Central memory CD4-positive, alpha-beta T cell (primary cell): ENCODE data around the gene TNS3.
"Not testable (repeated sequence)": the region's sequence is repeated elsewhere in the genome, so short reads cannot be mapped to it uniquely, and the experiment has no call there.

ENCODE experiments used
- DNase-seq: peaks from one replicate; pipeline ENCODE4 v3.0.0; 2022

The TNS3 gene

DNA sequence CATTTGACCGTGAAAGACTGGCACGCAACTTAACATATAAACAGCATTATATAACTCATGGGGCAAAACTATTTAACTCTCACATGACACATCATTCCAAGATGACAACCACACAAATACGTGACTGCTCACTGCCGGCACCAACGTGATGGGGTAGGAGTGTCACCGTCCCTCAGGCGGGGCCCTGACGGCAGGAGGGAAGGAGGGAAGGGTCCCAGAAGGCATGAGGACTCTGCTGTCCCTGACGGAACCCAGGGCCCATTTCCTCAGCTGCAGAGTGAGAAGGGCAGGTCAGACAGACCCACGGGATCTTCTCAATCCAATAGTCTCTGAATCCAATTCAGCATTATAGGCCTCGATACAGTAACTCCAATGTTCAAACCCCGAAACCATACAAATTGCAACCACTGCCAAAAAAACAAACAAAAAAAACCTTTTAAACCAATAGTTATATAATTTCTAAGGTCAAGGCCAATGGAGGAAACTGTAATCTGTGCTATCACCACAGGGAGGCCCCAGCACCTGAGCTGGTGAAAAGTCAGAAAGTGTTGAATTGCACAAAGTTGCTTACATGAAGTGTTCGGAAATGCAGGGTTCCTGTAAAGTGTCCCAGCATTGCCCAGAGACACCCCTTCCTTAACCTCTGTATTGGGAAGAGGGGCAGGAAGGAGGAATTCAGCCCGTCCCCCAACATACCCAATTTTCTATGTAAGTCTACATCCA is 137.4 kb downstream of the TNS3 start:
- DNase-seq = no peak

DNA sequence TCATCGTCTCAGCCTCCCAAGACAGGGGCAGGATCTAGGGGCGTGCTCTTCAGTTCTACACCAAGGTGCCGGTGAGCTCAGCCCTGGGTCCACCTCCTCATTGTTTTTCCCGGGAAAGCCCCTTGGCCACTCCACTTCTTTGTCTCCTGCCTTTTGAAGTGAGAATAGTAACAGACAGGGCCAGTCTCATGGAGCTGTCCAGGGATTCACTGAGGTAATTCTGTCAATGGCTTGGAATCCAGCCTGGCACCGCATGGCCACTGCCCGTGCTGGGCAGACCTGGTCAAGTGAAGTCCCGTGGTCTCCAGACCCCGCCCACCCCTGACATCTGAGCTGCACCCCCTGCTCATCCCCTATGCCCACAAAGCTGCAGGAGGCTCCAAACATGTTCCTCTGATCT is 138.9 kb downstream of the TNS3 start:
- DNase-seq = no peak

DNA sequence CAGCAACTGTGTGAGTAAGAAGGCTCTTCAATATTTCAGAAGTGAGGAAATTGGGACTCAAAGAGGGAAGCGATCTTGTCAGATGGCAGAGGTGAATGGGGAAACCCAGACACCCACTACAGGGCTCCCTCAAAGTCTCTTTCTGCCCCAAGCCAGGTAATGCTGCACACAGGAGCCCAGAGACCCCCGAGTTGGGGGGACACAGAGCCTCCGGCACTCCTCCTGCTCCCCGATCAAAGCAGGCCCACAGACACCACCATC is 139.4 kb downstream of the TNS3 start:
- no peak for DNase-seq

DNA sequence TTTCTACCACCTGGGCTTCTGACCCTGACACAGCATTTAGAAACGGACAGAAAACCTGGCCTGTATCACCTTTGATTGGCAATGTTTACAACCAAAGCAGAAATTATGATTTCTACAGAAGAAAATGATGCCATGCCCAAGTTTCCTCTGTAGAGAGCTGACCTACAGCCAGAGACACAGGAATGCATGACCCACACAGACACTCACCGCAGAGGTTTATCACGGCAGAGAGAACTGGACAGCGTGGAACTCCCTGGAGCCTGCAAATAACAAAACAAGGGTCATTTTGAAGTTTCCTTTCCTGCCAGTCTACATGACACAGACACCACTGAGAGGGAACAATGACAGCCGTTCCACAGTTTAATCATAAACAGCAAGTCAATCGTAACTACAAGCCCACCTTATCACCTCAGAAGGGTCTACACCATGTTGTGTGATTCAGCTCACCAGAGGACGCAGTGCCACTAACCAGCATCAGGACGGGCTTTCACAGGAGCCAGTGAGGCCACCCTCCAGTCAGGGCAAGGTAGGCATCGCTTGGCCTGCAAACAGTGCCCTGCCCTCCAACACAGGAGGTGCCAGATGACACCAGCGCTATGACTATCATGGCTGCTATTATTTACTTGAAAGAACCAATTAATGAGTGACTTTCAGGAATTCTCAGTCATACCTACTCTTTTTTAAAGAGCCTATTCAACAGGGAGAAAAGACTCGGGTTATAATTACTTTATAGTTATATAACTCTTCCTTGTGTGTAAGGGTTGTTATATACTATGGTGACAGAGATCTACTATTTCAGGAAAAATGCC is 139.9 kb downstream of the TNS3 start:
- no peak for DNase-seq

DNA sequence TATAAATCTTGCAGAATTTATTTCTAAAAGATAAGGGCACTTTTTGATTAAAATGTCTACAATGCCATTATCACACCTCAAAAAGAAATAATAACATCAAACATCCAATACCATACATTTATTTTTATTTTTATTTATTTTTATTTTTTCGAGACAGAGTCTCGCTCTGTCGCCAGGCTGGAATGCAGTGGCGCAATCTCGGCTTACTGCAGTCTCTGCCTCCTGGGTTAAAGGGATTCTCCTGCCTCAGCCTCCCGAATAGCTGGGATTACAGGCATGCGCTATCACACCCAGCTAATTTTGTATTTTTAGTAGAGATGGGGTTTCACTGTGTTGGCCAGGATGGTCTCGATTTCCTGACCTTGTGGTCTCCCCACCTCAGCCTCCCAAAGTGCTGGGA is 140.9 kb downstream of the TNS3 start:
- not testable (repeated sequence) for DNase-seq

DNA sequence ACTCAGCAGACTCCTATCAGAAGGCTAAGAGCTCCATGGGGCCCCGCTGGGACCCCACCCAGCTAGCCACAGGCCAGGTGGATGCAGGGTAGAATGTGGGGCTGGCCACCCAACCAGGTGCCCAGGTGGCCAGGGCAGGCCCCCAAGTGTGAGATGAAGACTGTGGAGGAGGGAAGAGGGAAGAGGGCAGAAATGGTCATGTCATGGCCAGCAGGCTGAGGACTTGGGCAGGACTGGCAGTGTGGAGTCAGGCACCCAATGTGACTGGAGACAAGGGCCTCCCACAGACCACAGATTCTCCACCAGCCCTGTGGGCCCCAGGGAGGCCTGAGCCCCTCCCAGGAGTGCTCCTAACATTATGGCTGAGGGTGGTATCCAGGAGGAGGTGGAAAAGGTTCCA is 141.6 kb downstream of the TNS3 start:
- DNase-seq = no peak

DNA sequence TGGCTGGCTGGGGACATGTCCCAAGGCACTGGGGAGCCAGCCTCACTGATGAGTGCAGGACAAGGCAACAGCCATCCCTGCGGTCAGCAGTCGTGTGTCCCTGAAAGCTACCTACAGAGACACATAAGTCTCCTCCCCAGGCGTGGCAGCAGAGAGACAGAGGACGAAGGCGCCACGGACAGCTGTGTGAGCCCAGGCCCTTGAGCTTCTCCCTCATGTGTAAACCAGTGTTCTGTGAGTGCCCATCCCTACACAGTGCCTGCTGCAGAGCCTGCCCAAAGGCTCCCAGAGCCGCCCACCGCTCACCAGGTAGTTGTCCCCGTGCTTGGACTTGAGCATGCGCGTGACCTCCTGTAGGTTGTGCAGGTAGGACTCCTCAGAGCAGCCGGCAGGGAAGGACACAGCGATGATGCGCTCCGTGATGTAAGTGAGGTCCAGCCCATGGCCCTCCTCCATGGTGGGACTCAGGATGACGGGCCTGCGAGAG is 142.7 kb downstream of the TNS3 start:
- DNase-seq = no peak

DNA sequence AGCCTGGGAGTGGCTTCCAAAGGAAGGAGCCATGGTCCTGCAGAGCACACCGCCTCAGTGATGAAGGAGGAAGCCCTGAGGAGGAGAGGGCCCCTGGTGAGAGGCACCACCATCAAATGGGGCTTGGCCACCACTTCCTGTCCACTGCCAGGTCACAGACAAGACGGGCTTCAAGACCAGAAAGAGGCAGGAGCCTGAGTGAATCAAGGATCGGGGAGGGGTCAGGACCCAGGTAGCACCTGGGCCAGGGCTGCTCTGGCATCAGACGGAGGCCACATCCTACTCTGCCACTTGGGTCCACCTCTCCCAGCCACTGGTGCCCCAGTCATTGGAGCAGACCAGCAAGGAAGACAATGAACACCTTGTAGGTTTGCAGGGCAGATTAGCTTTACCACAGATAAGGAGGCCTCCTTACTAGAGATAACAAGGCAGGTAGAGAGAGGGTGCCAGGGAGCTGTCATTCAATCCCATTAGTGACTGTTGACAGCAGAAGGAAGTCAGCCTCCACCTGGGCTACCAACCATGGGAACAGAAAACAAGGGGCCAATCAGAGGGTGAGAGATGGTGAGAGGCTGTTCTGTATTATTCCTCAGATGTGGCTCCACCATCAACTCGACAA is 143.4 kb downstream of the TNS3 start:
- no peak for DNase-seq

DNA sequence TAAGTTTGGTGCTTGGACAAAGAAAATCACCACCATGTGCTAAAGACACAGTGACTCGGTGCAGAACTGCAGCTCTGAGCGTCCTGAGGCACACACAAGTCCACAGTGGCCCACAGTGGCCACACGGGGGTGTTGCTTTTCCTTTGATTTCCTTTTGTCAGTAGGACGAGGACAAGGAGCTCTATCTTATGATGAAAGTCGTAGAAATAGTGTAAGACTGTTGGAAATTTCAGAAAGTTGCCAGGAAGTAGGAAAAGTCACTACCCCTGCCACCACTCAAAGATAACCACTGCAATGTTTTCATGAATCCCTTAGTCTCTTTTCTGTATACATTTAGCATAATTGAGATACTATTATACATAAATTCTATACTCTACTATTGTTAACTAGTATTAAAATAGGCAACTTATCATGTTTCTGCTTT is 146.0 kb downstream of the TNS3 start:
- no peak for DNase-seq

DNA sequence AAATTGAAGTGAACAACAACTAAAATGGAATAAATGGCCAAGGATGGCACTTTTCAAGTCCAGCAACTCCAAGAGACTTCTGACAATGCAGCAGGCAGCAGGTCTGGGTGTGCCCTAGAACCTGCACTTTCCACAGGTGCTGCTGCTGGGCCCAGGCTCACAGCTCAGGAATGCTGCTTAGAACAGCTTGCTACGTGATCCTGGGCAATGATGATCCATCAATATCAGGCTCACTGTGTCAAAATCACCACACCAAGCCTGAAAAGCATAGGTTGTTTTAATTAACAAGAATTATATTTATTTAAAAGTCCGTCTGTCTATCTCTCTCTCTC is 148.4 kb downstream of the TNS3 start:
- DNase-seq = no peak

DNA sequence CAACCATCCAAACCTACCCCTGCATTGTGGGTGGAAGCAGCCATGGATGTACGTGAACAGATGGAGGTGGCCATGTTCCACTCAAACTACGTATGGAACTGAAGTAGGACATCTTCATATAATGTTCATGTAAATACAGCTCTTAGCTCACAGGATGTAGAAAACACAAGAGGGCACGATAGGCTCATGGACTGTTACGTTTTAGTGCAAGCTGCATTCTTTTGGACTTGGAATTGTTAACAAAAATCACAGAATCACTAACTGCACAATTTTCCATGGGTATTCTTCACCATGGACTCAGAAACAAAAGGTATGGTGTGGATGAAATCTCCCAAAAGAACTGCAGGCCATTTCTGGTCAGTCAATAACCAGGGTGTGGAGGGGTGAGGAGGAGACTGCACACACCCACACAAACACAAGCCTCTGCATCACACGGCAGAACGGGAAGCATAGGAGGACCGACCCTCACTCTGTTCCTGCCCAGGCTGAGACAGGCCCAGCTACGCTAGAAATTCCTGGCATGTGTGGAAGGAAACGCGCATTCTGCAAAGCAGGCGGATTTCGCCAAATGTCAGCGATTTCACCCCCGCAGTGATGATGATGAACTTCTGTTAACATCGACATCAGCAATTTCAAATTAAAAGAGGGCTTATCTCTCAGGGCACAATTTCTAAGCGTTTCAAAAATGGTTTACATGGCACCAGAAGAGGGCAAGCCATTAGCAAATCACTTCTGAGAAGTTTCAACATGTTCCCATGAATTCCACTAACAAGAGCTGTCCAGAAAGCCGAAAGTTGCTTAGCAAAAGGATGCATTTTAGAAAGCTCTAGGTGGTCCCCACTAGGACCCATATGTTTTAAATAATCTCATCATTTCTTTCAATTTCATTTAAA is 149.0 kb downstream of the TNS3 start:
- DNase-seq = no peak

DNA sequence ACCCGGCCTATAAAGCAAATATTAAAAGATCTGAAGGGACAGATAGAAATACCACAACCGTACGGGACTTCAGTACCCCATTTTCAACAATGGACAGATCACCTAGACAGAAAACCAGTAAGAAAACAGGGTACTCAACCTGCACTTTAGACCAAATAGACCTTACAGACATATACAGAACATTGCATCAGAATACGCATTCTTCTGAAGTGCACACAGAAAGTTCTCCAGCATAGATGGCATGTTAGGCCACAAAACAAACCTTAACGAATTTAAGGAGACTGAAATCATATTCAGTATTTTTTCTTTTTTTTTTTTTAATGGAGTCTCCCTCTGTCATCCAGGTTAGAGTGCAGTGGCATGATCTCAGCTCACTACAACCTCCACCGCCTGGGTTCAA is 151.5 kb downstream of the TNS3 start:
- DNase-seq = no peak

DNA sequence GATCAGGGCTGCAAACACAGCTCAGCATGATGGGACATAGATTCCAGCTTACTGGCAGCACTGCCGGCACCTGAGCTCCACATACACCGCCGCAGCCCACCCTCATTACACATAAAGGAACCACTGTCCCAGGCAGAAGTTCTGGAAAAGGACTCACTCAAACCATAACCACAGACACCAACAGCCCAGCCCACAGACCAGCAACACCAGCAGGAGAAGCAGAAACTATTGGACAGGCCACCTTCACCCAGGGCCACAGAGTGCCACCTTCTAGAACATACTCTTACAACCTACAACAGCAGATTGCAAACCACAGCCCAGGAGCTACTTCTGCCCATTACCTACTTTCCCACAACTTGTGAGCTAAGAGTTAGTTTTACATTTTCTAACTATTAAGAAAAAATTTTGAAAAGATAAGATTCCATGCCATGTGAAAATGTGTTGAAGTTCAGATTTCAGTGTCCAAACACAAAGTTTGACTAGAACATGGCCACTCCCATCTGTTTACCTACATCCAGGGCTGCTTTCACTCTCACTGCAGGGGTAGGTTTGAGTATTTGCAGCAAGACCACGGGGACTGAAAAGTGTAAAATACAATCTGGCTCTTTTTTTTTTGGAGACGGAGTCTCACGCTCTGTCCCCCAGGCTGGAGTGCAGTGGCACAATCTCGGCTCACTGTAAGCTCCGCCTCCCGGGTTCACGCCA is 153.0 kb downstream of the TNS3 start:
- no peak for DNase-seq

DNA sequence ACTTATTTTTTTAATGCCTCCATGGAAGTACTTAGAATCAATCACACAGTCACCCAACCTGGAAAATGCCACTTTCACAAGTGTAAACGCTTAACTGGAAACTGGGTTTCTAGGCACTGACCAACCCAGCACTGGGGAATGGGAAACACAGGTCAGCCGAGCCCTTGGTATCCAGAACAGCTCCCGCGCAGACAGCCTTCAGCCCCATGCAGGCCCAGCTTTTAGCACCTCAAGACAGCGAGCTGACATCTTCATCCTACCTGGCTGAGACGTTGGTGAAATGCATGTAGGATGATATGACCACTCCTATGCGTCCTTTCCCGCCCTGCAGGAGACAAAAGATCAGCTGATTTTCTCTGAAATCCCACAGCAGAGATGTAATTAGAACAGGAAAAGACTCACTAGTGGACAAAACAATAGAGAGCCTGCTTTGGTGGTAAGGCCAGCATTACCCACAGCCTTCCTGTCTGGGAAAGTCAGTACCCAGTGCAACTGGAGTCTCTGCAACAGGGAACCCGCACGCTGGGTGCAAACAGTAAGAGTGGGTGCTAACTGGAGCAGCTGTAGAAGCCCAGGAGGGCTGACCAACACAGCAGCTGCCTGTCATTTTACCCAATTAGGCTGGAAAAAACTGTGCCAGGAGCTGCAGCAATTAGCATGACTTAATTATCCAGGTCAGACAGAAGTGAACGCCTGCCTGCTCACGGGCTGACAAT is 153.7 kb downstream of the TNS3 start:
- no peak for DNase-seq

DNA sequence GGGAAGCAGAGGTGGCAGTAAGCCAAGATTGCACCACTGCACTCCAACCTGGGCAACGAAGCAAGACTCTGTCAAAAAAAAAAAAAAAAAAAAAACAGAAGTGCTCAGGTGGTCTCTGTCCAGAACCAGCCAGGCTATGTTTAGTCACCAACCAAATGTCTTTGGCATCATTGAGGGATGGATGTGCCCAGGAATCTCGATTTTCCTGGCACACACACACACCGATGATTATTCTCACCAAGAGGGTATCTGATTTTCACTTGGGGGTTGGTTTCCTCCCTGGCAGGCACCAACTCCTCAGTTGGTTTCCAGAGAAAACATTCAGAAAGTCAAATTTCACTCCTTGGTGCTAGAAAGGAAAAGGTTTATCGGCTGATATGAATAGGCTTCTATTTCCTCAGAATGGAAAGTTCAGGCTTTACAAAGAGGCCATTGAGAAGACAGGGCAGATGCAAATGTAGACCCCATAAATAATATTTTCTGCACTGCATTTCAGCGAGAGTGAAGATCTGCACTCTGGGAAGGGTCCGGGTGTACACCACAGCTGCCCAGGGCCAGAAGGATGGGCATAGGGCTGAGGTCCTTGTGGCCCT is 154.8 kb downstream of the TNS3 start:
- no peak for DNase-seq

DNA sequence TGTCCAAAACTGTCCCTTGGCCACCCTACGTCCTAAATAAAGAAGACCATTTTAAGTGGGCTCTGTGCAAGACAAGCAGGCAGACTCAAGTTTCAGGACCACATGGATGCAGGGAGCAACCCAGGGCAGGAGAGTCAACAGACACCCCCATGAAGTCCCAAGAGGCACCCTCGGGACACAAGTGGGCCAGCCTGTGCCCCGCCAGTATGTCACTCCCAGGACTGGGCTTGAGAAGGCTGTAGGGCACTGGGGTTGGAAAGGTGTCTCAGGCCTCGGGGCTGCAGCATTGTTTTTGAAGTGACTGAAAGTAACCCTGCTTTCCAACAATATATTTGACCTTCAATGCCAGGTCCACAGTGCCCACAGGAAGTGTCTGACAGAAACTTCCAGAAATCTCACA is 157.4 kb downstream of the TNS3 start:
- DNase-seq = no peak

DNA sequence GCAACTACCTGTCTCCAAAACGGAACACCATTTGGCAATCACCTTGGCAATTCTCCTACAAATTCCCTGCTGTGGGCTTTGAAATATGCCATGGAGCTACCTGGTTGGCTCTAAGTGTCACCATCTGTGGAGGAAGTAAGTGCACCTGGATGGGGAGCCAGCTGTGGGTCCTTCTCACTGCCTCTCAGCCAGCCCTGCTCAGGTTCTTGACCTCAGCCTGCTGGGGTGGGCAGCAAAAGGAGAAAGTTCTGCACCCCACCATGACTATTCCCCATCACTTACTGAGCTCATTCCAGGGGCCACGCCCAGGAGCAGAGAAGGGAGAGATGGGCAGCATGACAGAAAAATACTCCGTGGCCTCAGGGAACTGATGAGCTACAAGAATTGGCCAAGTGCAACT is 158.7 kb downstream of the TNS3 start:
- no peak for DNase-seq

DNA sequence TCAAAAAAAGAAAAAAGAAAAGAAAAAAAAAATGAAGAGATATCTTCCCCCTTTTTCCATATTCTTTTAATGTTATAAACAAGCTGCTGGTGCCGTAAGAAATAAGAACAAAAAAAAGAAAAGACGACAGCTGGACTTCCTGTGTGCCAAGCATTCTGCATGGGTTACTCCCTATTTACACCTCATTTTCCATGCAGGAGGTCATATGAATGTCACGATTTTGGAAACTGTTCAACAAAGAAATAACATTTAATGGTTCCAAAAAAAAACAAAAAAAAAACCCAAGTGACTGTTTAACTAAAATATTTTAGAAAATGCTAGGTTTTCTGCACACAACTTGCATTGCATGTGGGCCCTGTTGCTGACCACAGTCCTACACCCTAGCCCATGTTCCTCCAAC is 159.3 kb downstream of the TNS3 start:
- no peak for DNase-seq

DNA sequence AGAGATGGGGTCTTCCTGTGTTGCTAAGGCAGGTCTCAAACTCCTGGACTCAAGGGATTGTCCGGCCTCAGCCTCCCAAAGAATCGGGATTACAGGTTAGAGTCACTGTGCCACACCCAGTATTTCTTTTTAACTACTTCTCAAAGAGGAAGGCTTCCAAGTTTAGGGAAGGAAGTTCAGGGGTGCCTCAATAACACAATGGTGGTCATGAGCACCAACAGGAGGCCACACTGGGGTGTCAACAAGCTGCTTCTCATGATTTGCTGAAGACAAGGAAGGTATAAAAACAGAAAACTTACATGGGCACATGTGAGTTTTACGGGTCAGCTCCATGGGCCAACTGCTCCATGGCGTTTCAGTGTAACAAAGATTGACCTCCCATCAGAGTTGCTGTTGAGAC is 160.5 kb downstream of the TNS3 start:
- no peak for DNase-seq

DNA sequence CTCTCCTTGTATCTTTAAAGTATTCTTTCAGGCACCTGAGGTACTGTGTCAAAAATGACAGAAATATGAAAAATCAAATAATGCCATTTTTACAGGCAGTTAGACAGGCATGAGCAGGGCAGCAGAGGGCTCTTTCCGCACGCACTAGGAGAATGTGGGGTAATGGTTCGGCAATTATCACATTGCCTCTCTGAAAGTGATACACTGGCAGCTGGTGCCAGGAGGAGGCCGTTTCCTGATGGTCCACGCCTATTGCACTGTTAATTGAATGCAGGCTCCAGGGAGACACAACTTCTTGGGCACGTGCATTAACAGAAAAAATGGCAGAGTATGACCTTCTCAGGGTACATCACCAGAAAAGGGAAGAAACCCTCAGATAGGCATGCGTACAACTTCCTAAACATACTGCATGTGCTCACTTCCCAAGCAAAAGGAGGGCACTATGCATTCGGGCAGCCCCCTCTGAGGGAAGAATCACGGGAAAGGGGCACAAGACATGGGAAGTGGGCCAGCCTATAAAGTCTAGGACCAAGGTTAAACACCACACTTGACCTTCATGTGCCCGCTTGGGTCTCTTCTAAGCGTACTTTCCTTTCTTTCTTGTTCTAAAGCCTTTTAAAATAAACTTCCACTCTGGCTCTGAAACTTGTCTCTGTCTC is 161.7 kb downstream of the TNS3 start:
- DNase-seq = no peak

DNA sequence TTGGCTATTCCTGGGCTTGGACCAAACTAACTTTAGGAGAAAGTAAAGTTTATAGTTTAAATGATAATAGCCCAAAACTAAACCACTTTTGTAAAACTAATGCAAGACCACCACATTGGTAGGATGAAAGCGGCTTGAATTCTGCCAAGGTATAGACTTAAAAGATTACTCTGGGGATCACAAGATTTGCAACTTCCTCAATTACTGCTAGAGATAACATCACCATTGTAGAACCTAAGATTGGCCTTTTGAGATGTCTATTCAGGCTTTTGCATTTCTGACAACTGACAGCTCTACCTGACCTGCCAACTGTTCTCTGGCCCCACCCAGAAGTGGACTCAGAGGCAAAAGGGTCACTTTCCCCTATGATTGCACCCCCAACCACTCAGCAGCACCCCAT is 162.4 kb downstream of the TNS3 start:
- no peak for DNase-seq
